ENCODE results near the gene ZNF541. TPM values are rescaled to one million over a fixed set of nuclear protein-coding genes. Genes with fewer than 3 reads are reported as not detected.

ZNF541 gene
- total RNA-seq, 6 experiments from 2014 or later: 0.12 to 0.25 (median 0.17) TPM; not detected in 2

GRCh38 chr19:47610902-47611301 is 38.0 kb upstream of the ZNF541 start:
- ATAC-seq: no peak
- WGBS (ENCODE audit: insufficient coverage, low coverage, low lambda C conversion rate, missing lambda C conversion rate): 21% methylated on average over 7 of the region's 7 CpGs
- Histone ChIP-seq H3K9me3 (no peaks in the 10 kb centered on the region), H3K27ac (peak overlapping the region; percentile 83 to 99 (median 89)), H3K36me3 (no peaks in the 10 kb centered on the region), H3K27me3 (no peaks in the 10 kb centered on the region), H3K4me3 (peak overlapping the region in 2 of 3 donors; percentile 99), H3K4me1 (peaks cover 0 to 14% (median 7%) of the 10 kb centered on the region in 4 donors)
- DNase-seq: no peak
- intact Hi-C loops (cut with DNase I): loop anchor here in 1 of 2 donors (10.0 kb wide), 1 partner anchor 54 kb away; no protein-coding TSS in a partner anchor
- TF ChIP-seq CTCF (IDR thresholded peaks at IDR 0.05): no peak
- no peak for TF ChIP-seq POLR2A (IDR thresholded peaks at IDR 0.05)

- H3K9me3 ChIP-seq: no peaks in the 10 kb centered on the region
- peaks cover 0 to 19% (median 8%) of the 10 kb centered on the region in 4 donors for H3K4me1 ChIP-seq
- intact Hi-C loops (cut with DNase I): loop anchor here in 1 of 2 donors (10.0 kb wide), 1 partner anchor 55 kb away; no protein-coding TSS in a partner anchor
- H3K4me3 ChIP-seq: peak overlapping the region; percentile 68 to 99 (median 99)
- peak overlapping the region; percentile 83 to 99 (median 89) for H3K27ac ChIP-seq
- ATAC-seq (peak; percentile 33 to 51 (median 40)), DNase-seq (peak; percentile 75 to 81 (median 76))
- no peaks in the 10 kb centered on the region for H3K27me3 ChIP-seq
- WGBS (ENCODE audit: insufficient coverage, low coverage, low lambda C conversion rate, missing lambda C conversion rate): 0% methylated on average over 11 of the region's 50 CpGs
- H3K36me3 ChIP-seq: no peaks in the 10 kb centered on the region
- no peak for TF ChIP-seq CTCF (IDR thresholded peaks at IDR 0.05)
- TF ChIP-seq POLR2A (IDR thresholded peaks at IDR 0.05): peak; percentile 57
Measured at GRCh38 chr19:47609906-47610894, 37.3 kb upstream of the ZNF541 start.

- H3K4me1 ChIP-seq: peaks cover 0 to 19% (median 8%) of the 10 kb centered on the region in 4 donors
- under 1% methylated on average over 25 of the region's 94 CpGs for WGBS (ENCODE audit: insufficient coverage, low coverage, low lambda C conversion rate, missing lambda C conversion rate)
- peak; percentile 49 to 65 (median 56) for ATAC-seq
Measured at GRCh38 chr19:47608969-47609905, 36.3 kb upstream of the ZNF541 start, which contains the start of gene BICRA. BICRA (plus strand) TSS chr19:47609134; CDS start chr19:47673575, 64,441 bp downstream.

More at GRCh38 chr19:47608969-47609905, 36.3 kb upstream of the ZNF541 start, which contains the start of gene BICRA:
- peak; percentile 81 to 87 (median 83) for DNase-seq
- H3K27ac ChIP-seq: peak within 1 kb of the TSS; percentile 97 to 99 (median 98)
- no peaks in the 10 kb centered on the region for H3K36me3 ChIP-seq
- no peaks in the 10 kb centered on the region for H3K27me3 ChIP-seq
- peak within 1 kb of the TSS; percentile 99 for H3K4me3 ChIP-seq
- no peak for TF ChIP-seq POLR2A (IDR thresholded peaks at IDR 0.05)
- TF ChIP-seq CTCF (IDR thresholded peaks at IDR 0.05): no peak
- no peaks in the 10 kb centered on the region for H3K9me3 ChIP-seq
- intact Hi-C loops (cut with DNase I): no loop called here

All from right lobe of liver (tissue), 6 donors.